A673 (cell line): ENCODE data around the gene SGCG. TPM values are rescaled to one million over a fixed set of nuclear protein-coding genes. Genes with fewer than 3 reads are reported as not detected.

ENCODE experiments used
- BruUV-seq: library from RNA; stranded (reverse); fragments of 400-500 nt; replicated peaks from 2 replicates; lab custom pipeline; 2021; lab: Mats Ljungman, UMichigan
- CTCF ChIA-PET: fragments of 300-600 bp; sonication (Branson Sonifier 250); formaldehyde crosslinking; loops from one replicate; lab custom pipeline; 2022; ENCODE audit warnings: antibody characterized with exemption; lab: Charles Lee
- POLR2A ChIA-PET: fragments of 300-600 bp; sonication (Branson Sonifier 250); formaldehyde crosslinking; loops from one replicate; lab custom pipeline; 2022; ENCODE audit warnings: antibody characterized with exemption; ENCODE audit not compliant: low non-redundant PET; lab: Charles Lee
- DNase-seq: peaks from one replicate; pipeline ENCODE4 v3.0.0-alpha.2; 2015; ENCODE audit warnings: low spot score
- H3K27ac ChIP-seq: fragments of 200-600 bp; sonication (generic); 2 replicates; pipeline ENCODE4 v1.5.1; 2016; ENCODE audit warnings: mixed run types, low read depth, mild to moderate bottlenecking, mixed read lengths, antibody characterized with exemption, low read length; ENCODE audit not compliant: poor library complexity, severe bottlenecking
- H3K27me3 ChIP-seq: fragments of 200-600 bp; sonication (generic); replicated peaks from 2 replicates; pipeline ENCODE4 v1.6.1; 2017; ENCODE audit warnings: mixed run types, low read depth, mild to moderate bottlenecking, mixed read lengths, antibody characterized with exemption, low read length; ENCODE audit not compliant: insufficient read depth, poor library complexity
- H3K36me3 ChIP-seq: fragments of 200-600 bp; sonication (generic); 2 replicates; pipeline ENCODE4 v1.6.1; 2016; ENCODE audit warnings: mixed run types, mild to moderate bottlenecking, mixed read lengths, antibody characterized with exemption, low read length; ENCODE audit not compliant: insufficient read depth, poor library complexity, severe bottlenecking
- H3K4me1 ChIP-seq: fragments of 200-600 bp; sonication (generic); 2 replicates; pipeline ENCODE4 v1.6.1; 2017; ENCODE audit warnings: mixed run types, mild to moderate bottlenecking, mixed read lengths, antibody characterized with exemption, low read length; ENCODE audit not compliant: insufficient read depth, poor library complexity, severe bottlenecking
- H3K4me3 ChIP-seq: fragments of 200-600 bp; sonication (generic); 2 replicates; pipeline ENCODE4 v1.5.1; 2016; ENCODE audit warnings: low read depth, mixed run types, mild to moderate bottlenecking, mixed read lengths, low read length; ENCODE audit not compliant: poor library complexity, severe bottlenecking
- H3K9me3 ChIP-seq: fragments of 200-600 bp; sonication (generic); 2 replicates; pipeline ENCODE4 v1.6.1; 2016; ENCODE audit warnings: mixed run types, low read depth, mild to moderate bottlenecking, mixed read lengths, antibody characterized with exemption, low read length; ENCODE audit not compliant: poor library complexity, severe bottlenecking
- EZH2 ChIP-seq: fragments of 200-600 bp; sonication (generic); IDR thresholded peaks from 2 replicates; pipeline ENCODE4 v1.6.1; 2017; ENCODE audit warnings: borderline replicate concordance, low read depth, mild to moderate bottlenecking, mixed read lengths, antibody characterized with exemption, low read length; ENCODE audit not compliant: poor library complexity, severe bottlenecking
- intact Hi-C: fragments of 100-400 bp; cut with micrococcal nuclease; formaldehyde crosslinking; loops from one replicate; pipeline ENCODE4 v1.10.0; 2022; ENCODE audit not compliant: unreplicated experiment
- total RNA-seq: library from RNA; stranded (reverse); gene quantifications from 2 replicates; pipeline ENCODE4 v1.2.3, GENCODE V29; 2021
- TF ChIP-seq, protein P1 (sequence below): fragments of 300-800, 200-600 bp; sonication (generic); conservative IDR thresholded peaks from 2 replicates; pipeline ENCODE4 v1.5.1; 2017; ENCODE audit warnings: low read depth, mild to moderate bottlenecking, antibody characterized with exemption, low read length, moderate library complexity, mixed read lengths

The SGCG gene
- total RNA-seq, 1 experiment from 2014 or later: 0.88 TPM

DNA sequence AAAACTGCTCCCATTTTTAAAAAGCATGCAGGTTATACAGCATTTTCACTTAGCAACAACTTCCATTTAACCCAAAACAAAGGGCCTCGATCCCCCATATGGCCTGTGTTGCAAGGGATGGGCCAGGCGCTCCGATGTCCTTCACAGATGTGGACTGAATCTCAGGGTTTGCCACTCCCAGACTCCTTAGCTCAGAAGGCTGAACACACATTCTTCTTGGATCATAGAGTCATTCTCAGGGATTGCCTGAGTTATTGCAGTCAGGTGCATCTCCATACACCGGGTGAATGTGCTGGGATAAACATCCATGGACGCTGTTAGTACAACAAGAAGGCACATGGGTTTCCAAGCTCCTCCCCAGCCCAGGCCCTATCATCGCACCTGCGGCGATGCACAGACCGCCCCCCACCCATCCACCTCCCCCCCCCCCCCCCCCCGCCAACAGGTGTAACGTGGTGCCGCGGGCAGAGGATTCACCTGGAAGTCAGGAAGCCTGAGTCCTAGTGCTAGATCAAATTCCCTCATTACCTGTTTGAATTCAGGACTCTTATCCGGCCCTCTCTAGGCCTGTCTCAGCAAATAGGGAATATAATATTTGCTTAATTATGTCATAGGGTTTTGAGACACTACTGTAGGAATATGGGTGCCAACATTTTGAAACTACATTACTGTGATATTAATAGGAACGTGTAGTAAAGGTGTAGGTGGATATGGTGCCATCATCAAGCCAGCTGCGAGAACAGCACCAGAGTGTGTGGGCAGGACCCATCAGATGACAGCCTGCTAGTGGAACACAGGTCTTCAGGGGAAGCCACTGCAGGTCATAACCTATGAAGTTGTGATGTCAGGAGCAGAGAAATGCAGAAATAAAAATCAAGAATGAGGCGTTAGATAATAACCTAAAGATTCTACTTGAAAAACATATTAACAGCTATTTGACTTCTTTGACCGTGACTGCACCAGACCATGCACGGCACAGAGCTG lies 141.9 kb downstream of the SGCG start:
- no peak for DNase-seq

DNA sequence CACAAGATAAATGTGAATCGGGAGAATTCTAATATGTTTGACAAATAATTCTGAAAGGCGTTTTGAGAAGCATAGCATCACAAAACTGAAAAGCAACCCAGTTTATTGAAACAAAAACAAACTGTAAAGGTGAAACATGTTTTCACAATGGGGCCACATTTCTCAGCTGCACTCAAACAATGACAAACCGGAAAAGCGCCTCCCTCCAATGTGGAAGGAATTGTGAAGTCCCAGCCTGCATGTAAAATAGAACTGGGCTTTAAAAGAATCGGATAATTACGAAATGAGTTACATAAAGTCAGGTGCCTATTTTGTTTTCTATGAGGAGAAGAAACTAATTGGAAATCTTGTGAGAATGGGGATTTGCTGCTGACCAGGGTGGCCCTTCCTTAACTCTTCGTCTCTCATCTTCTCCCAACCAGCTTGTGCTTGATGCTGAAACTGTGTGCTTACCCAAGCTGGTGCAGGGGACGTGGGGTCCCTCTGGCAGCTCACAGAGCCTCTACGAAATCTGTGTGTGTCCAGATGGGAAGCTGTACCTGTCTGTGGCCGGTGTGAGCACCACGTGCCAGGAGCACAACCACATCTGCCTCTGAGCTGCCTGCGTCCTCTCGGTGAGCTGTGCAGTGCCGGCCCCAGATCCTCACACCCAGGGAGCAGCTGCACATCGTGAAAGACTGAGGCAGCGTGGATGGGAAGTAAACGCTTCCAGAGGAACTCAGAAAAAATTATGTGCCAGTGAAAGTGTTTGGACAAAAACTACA lies 143.3 kb downstream of the SGCG start:
- no peak overlapping the region for H3K27ac ChIP-seq
- H3K4me1 ChIP-seq: no peaks in the 10 kb centered on the region
- POLR2A ChIA-PET: no interaction called here
- no peaks in the 10 kb centered on the region for H3K9me3 ChIP-seq
- H3K27me3 ChIP-seq: no peaks in the 10 kb centered on the region
- no peak for DNase-seq
- CTCF ChIA-PET: no interaction called here
- intact Hi-C loops: no loop called here
- TF ChIP-seq, protein P1, sequence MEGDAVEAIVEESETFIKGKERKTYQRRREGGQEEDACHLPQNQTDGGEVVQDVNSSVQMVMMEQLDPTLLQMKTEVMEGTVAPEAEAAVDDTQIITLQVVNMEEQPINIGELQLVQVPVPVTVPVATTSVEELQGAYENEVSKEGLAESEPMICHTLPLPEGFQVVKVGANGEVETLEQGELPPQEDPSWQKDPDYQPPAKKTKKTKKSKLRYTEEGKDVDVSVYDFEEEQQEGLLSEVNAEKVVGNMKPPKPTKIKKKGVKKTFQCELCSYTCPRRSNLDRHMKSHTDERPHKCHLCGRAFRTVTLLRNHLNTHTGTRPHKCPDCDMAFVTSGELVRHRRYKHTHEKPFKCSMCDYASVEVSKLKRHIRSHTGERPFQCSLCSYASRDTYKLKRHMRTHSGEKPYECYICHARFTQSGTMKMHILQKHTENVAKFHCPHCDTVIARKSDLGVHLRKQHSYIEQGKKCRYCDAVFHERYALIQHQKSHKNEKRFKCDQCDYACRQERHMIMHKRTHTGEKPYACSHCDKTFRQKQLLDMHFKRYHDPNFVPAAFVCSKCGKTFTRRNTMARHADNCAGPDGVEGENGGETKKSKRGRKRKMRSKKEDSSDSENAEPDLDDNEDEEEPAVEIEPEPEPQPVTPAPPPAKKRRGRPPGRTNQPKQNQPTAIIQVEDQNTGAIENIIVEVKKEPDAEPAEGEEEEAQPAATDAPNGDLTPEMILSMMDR: no peak
- TF ChIP-seq EZH2: no peak
- H3K36me3 ChIP-seq: no peaks in the 10 kb centered on the region
- no TSS peak for BruUV-seq
- no peak overlapping the region for H3K4me3 ChIP-seq

More for the DNA sequence above, 141.9 kb downstream of the SGCG start:
- ChIA-PET POLR2A (no interaction called here), CTCF (no interaction called here)
- H3K27ac ChIP-seq: no peak overlapping the region
- H3K4me1 ChIP-seq: no peaks in the 10 kb centered on the region
- H3K36me3 ChIP-seq: no peaks in the 10 kb centered on the region
- TF ChIP-seq, protein P1: no peak
- no peak for TF ChIP-seq EZH2
- H3K4me3 ChIP-seq: no peak overlapping the region
- H3K27me3 ChIP-seq: no peaks in the 10 kb centered on the region
- H3K9me3 ChIP-seq: no peaks in the 10 kb centered on the region
- no TSS peak for BruUV-seq
- intact Hi-C loops: no loop called here

DNA sequence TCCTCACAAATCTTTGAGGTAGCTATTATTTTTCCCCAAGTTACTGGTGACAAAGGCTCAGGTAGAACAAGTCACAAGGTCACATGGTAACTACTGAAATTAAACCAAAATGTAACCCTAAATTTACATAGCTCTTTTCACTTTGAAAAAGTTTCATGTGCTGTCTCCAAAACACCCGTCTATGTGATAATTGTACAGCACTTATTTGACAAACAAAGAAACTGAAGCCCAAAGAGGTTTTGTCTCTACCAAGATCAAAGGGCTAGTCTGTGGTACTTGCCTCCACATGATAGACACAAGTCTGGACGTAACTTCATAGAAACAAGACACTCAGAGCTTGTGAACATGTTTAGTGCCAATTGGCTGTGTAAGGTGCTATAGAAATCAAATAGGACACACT lies 144.4 kb downstream of the SGCG start:
- ChIA-PET POLR2A (no interaction called here), CTCF (no interaction called here)
- no peaks in the 10 kb centered on the region for H3K36me3 ChIP-seq
- H3K27me3 ChIP-seq: no peaks in the 10 kb centered on the region
- no peak for DNase-seq
- no peak overlapping the region for H3K27ac ChIP-seq
- TF ChIP-seq, protein P1: no peak
- no peak for TF ChIP-seq EZH2
- no peaks in the 10 kb centered on the region for H3K9me3 ChIP-seq
- H3K4me1 ChIP-seq: no peaks in the 10 kb centered on the region
- no TSS peak for BruUV-seq
- H3K4me3 ChIP-seq: no peak overlapping the region
- intact Hi-C loops: no loop called here
